ENCODE measurements around the gene PPP1R7. TPM values are rescaled to one million over a fixed set of nuclear protein-coding genes. Genes with fewer than 3 reads are reported as not detected.

The PPP1R7 gene
- total RNA-seq, 1 donor = 46.7 TPM

DNA sequence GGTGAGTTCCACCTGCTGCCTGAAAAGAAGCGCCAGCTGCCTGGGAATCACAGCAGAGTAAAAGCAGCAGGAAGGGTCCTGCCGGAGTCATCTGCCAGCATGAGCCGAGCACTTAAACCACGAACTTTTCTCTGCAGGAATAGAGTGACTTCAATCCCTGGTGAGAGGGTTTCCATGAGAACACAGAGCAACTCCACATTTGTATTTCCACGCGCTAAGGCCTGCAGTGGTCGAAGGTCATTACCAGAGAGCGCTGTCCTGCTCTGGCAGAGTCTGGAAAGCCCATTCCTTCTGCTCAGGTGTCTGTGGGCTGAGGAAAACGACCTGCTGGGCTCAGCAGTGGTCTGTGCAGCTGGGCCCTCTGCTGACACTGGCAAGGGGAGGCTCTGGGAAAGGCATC, 7.7 kb upstream of the PPP1R7 start:
- H3K4me1 ChIP-seq (ENCODE audit: insufficient read depth, low read length) = no peaks in the 10 kb centered on the region
- H3K4me2 ChIP-seq (ENCODE audit: insufficient read depth, low read length) = no peak overlapping the region
- no peak overlapping the region for H2AFZ ChIP-seq (ENCODE audit: low read length)
- TF ChIP-seq, protein P1, sequence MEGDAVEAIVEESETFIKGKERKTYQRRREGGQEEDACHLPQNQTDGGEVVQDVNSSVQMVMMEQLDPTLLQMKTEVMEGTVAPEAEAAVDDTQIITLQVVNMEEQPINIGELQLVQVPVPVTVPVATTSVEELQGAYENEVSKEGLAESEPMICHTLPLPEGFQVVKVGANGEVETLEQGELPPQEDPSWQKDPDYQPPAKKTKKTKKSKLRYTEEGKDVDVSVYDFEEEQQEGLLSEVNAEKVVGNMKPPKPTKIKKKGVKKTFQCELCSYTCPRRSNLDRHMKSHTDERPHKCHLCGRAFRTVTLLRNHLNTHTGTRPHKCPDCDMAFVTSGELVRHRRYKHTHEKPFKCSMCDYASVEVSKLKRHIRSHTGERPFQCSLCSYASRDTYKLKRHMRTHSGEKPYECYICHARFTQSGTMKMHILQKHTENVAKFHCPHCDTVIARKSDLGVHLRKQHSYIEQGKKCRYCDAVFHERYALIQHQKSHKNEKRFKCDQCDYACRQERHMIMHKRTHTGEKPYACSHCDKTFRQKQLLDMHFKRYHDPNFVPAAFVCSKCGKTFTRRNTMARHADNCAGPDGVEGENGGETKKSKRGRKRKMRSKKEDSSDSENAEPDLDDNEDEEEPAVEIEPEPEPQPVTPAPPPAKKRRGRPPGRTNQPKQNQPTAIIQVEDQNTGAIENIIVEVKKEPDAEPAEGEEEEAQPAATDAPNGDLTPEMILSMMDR (IDR thresholded peaks at IDR 0.05; ENCODE audit: extremely low read depth, low read depth, low read length) = no peak
- H3K79me2 ChIP-seq (ENCODE audit: insufficient read depth, low read length) = peaks cover 17% of the 10 kb centered on the region
- H3K27me3 ChIP-seq (ENCODE audit: insufficient read depth, low read length) = no peaks in the 10 kb centered on the region
- H3K27ac ChIP-seq (ENCODE audit: low read depth, low read length) = no peak overlapping the region
- no peak overlapping the region for H3K4me3 ChIP-seq (ENCODE audit: insufficient read depth, low read length)
- no peak for DNase-seq (ENCODE audit: insufficient read length, low spot score, missing footprints)
- H4K20me1 ChIP-seq (ENCODE audit: insufficient read depth, low read length) = no peaks in the 10 kb centered on the region
- no peaks in the 10 kb centered on the region for H3K36me3 ChIP-seq (ENCODE audit: insufficient read depth, low read length)
- no peaks in the 10 kb centered on the region for H3K9me3 ChIP-seq (ENCODE audit: low read depth, low read length)

DNA sequence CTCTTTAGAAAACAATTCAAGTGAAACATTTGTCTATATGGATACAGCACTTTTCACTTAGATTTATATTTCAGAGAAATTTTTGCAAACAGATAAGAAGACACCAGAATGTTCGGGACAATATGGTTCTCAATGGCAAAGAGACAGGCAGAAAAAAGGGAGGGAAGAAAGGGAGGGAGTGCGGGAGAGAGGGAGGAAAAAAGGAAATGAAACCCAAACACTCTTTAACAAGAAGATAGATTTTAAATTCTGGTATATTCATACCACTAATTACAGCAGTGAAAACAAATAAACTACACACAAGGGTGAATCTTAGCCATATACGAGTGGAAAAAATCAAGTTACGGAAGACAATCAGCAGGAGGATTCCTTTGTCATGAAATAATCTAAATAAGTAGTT, 4.0 kb upstream of the PPP1R7 start:
- Histone ChIP-seq H3K36me3 (ENCODE audit: insufficient read depth, low read length) (no peaks in the 10 kb centered on the region), H4K20me1 (ENCODE audit: insufficient read depth, low read length) (no peaks in the 10 kb centered on the region), H3K27me3 (ENCODE audit: insufficient read depth, low read length) (no peaks in the 10 kb centered on the region), H3K79me2 (ENCODE audit: insufficient read depth, low read length) (peaks cover 37% of the 10 kb centered on the region), H3K4me2 (ENCODE audit: insufficient read depth, low read length) (no peak overlapping the region), H2AFZ (ENCODE audit: low read length) (no peak overlapping the region), H3K27ac (ENCODE audit: low read depth, low read length) (no peak overlapping the region), H3K4me3 (ENCODE audit: insufficient read depth, low read length) (no peak overlapping the region), H3K4me1 (ENCODE audit: insufficient read depth, low read length) (peaks cover 10% of the 10 kb centered on the region), H3K9me3 (ENCODE audit: low read depth, low read length) (no peaks in the 10 kb centered on the region)
- TF ChIP-seq, protein P1 (IDR thresholded peaks at IDR 0.05; ENCODE audit: extremely low read depth, low read depth, low read length) = no peak
- DNase-seq (ENCODE audit: insufficient read length, low spot score, missing footprints) = no peak

DNA sequence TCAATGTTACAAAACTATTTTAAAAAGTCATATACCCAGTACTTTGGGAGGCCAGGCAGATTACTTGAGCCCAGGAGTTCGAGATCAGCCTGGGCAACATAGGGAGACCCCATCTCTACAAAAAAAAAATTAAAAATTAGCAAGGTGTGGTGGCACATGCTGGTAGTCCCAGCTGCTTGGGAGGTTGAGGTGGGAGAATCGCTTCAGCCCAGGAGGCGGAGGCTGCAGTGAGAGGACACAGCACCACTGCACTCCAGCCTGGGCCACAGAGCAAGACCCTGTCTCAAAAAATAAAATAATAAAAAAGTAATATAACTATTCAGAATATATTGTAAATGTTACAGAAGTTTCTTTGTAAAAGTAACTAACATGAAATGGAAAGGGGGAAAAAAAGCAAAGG, 2.9 kb upstream of the PPP1R7 start:
- H3K9me3 ChIP-seq (ENCODE audit: low read depth, low read length) = no peaks in the 10 kb centered on the region
- no peak overlapping the region for H3K4me2 ChIP-seq (ENCODE audit: insufficient read depth, low read length)
- no peak for DNase-seq (ENCODE audit: insufficient read length, low spot score, missing footprints)
- no peak overlapping the region for H3K27ac ChIP-seq (ENCODE audit: low read depth, low read length)
- no peaks in the 10 kb centered on the region for H3K27me3 ChIP-seq (ENCODE audit: insufficient read depth, low read length)
- H3K79me2 ChIP-seq (ENCODE audit: insufficient read depth, low read length) = peaks cover 47% of the 10 kb centered on the region
- H3K36me3 ChIP-seq (ENCODE audit: insufficient read depth, low read length) = no peaks in the 10 kb centered on the region
- H3K4me3 ChIP-seq (ENCODE audit: insufficient read depth, low read length) = no peak overlapping the region
- H3K4me1 ChIP-seq (ENCODE audit: insufficient read depth, low read length) = peaks cover 20% of the 10 kb centered on the region
- no peak overlapping the region for H2AFZ ChIP-seq (ENCODE audit: low read length)
- peaks cover 7% of the 10 kb centered on the region for H4K20me1 ChIP-seq (ENCODE audit: insufficient read depth, low read length)
- TF ChIP-seq, protein P1 (IDR thresholded peaks at IDR 0.05; ENCODE audit: extremely low read depth, low read depth, low read length) = no peak

DNA sequence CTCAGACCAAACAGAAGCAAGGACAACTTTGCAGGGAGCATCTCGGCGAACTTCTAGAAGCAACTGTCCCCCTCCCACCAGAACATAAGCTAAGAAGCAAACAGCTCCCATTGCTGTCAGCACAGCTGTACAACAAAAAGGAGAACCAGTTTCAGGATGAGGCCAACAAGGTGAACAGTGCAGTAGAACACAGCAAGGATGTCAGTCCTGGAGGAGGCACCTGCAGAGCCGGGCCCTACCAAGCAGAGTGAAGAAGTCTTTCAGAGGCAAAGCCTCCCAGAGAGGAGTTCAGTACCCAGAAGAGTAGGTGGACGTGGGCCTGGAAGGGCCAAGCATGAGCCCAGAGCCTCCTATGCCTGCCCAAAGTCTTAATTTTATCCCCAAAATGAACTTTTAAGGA, 2.0 kb upstream of the PPP1R7 start:
- Histone ChIP-seq H2AFZ (ENCODE audit: low read length) (peak overlapping the region; percentile 99), H3K4me1 (ENCODE audit: insufficient read depth, low read length) (peaks cover 21% of the 10 kb centered on the region), H3K9me3 (ENCODE audit: low read depth, low read length) (no peaks in the 10 kb centered on the region), H3K27me3 (ENCODE audit: insufficient read depth, low read length) (no peaks in the 10 kb centered on the region), H4K20me1 (ENCODE audit: insufficient read depth, low read length) (peaks cover 13% of the 10 kb centered on the region), H3K4me3 (ENCODE audit: insufficient read depth, low read length) (peak overlapping the region; percentile 91), H3K36me3 (ENCODE audit: insufficient read depth, low read length) (no peaks in the 10 kb centered on the region), H3K27ac (ENCODE audit: low read depth, low read length) (no peak overlapping the region), H3K79me2 (ENCODE audit: insufficient read depth, low read length) (peaks cover 55% of the 10 kb centered on the region), H3K4me2 (ENCODE audit: insufficient read depth, low read length) (peak overlapping the region; percentile 100)
- TF ChIP-seq, protein P1 (IDR thresholded peaks at IDR 0.05; ENCODE audit: extremely low read depth, low read depth, low read length) = no peak
- DNase-seq (ENCODE audit: insufficient read length, low spot score, missing footprints) = no peak

Data from osteoblast (primary cell).